Kidney (tissue), 14 donors: ENCODE measurements around the gene DUT. TPM values are rescaled to one million over a fixed set of nuclear protein-coding genes. Genes with fewer than 3 reads are reported as not detected.
A peak's percentile ranks its signal among the peaks of the same experiment; 100 is the strongest.

ENCODE experiments used
- DNase-seq, 5 donors: peaks; one replicate each; pipeline ENCODE4 v3.0.0-alpha.2; 2013 to 2020
- FAIRE-seq: peaks from 2 replicates; lab custom pipeline; 2012; peaks lifted over from hg19 to GRCh38; lab: Jason Lieb, UNC
- H3K27ac ChIP-seq, 2 donors: one replicate each; pipeline ENCODE4 v1.7.0; 2013; ENCODE audit warnings: low read depth in 2 of 2, low read length in 2 of 2, inconsistent platforms in 1 of 2
- H3K27me3 ChIP-seq: one replicate; pipeline ENCODE4 v1.7.1; 2013; ENCODE audit warnings: low read length, inconsistent platforms; ENCODE audit not compliant: control insufficient read depth, insufficient read depth
- H3K36me3 ChIP-seq, 3 donors: one replicate each; pipeline versions ENCODE4 v1.7.0 to v1.7.1; 2013; ENCODE audit warnings: low read length in 3 of 3, control low read depth in 1 of 3, inconsistent platforms in 1 of 3; ENCODE audit not compliant: insufficient read depth in 3 of 3, control insufficient read depth in 2 of 3
- H3K4me1 ChIP-seq, 3 donors: one replicate each; pipeline versions ENCODE4 v1.7.0 to v1.7.1; 2013; ENCODE audit warnings: low read length in 3 of 3, inconsistent platforms in 1 of 3, low read depth in 1 of 3; ENCODE audit not compliant: control insufficient read depth in 2 of 3, insufficient read depth in 2 of 3
- H3K4me3 ChIP-seq, 3 donors: one replicate each; pipeline versions ENCODE4 v1.7.0 to v1.8.1; 2013; ENCODE audit warnings: low read length in 3 of 3, control low read depth in 1 of 3, inconsistent platforms in 1 of 3
- H3K9ac ChIP-seq, 3 donors: one replicate each; pipeline versions ENCODE4 v1.7.0 to v1.7.1; 2013; ENCODE audit warnings: low read length in 3 of 3, control low read depth in 1 of 3, inconsistent platforms in 1 of 3
- H3K9me3 ChIP-seq, 3 donors: one replicate each; pipeline versions ENCODE4 v1.7.0 to v1.7.1; 2013; ENCODE audit warnings: low read length in 3 of 3, control low read depth in 1 of 3, inconsistent platforms in 1 of 3; ENCODE audit not compliant: control insufficient read depth in 2 of 3, insufficient read depth in 1 of 3
- CTCF ChIP-seq: IDR thresholded peaks from 3 replicates; pipeline ENCODE4 v1.5.1; 2012; ENCODE audit warnings: mild to moderate bottlenecking, moderate library complexity, borderline replicate concordance; ENCODE audit not compliant: insufficient read depth; ENCODE audit errors: extremely low read depth
- intact Hi-C: fragments of 100-400 bp; cut with DNase I; formaldehyde crosslinking; loops from one replicate; pipeline ENCODE4 v1.11.1; 2022
- polyA plus RNA-seq: library from polyadenylated mRNA; stranded (reverse); fragments of 350-450 nt; fragmentation: Illumina TruSeq; extraction: RNeasy Lipid Tissue Mini Kit (QIAGEN cat#74804); gene quantifications from one replicate; pipeline ENCODE4 v1.2.3, GENCODE V29; 2014; ENCODE audit warnings: low read depth, low replicate concordance; ENCODE audit not compliant: insufficient read depth
- total RNA-seq: library from RNA; stranded (reverse); fragmentation: NEBNext Ultra II Directional; extraction: Animal tissue kit (Norgen Biotek cat#: 25700); gene quantifications from one replicate; pipeline ENCODE4 v1.2.1, GENCODE V29; 2021
- donor health status: control.
- donor health status: control.
- donor health status: control.
- donor health status: control.
- donor health status: control.
- donor health status: DM: yes; HTN: yes; CAD: no.
- donor health status: Normal renal cell carcinoma (clear cell type).

Gene DUT
- total and polyA plus RNA-seq, 2 donors from 2014 or later, result 85.6 to 95.5 TPM

- intact Hi-C loops, result no loop called here
- Histone ChIP-seq H3K9me3 (no peaks in the 10 kb centered on the region), H3K9ac (no peak overlapping the region), H3K27me3 (no peaks in the 10 kb centered on the region), H3K27ac (no peak overlapping the region), H3K36me3 (no peaks in the 10 kb centered on the region), H3K4me3 (no peak overlapping the region), H3K4me1 (no peaks in the 10 kb centered on the region)
- no peak for DNase-seq
- TF ChIP-seq CTCF, result no peak
- no peak for FAIRE-seq
Observed at GRCh38 chr15:48360841-48361240, 29.6 kb downstream of the DUT start.

GRCh38 chr15:48361685-48362084, 30.5 kb downstream of the DUT start:
- Histone ChIP-seq H3K27ac (no peak overlapping the region), H3K4me1 (no peaks in the 10 kb centered on the region), H3K27me3 (no peaks in the 10 kb centered on the region), H3K9me3 (no peaks in the 10 kb centered on the region), H3K36me3 (no peaks in the 10 kb centered on the region), H3K4me3 (no peak overlapping the region), H3K9ac (no peak overlapping the region)
- intact Hi-C loops, result no loop called here
- FAIRE-seq (no peak), DNase-seq (no peak)
- TF ChIP-seq CTCF, result no peak

- Histone ChIP-seq H3K4me3 (no peak overlapping the region), H3K9ac (no peak overlapping the region), H3K9me3 (no peaks in the 10 kb centered on the region), H3K27me3 (no peaks in the 10 kb centered on the region), H3K4me1 (no peaks in the 10 kb centered on the region), H3K36me3 (no peaks in the 10 kb centered on the region), H3K27ac (no peak overlapping the region)
- no peak for TF ChIP-seq CTCF
- DNase-seq, result no peak
- FAIRE-seq, result no peak
- intact Hi-C loops, result no loop called here
Observed at GRCh38 chr15:48363474-48363873, 32.2 kb downstream of the DUT start.

- H3K36me3 ChIP-seq, result no peaks in the 10 kb centered on the region
- H3K9me3 ChIP-seq, result no peaks in the 10 kb centered on the region
- no peaks in the 10 kb centered on the region for H3K27me3 ChIP-seq
- no peak overlapping the region for H3K27ac ChIP-seq
- TF ChIP-seq CTCF, result no peak
- FAIRE-seq (peak; percentile 87), DNase-seq (no peak)
- H3K4me1 ChIP-seq, result no peaks in the 10 kb centered on the region
- H3K4me3 ChIP-seq, result no peak overlapping the region
- H3K9ac ChIP-seq, result no peak overlapping the region
- intact Hi-C loops, result no loop called here
Observed at GRCh38 chr15:48365575-48365974, 34.3 kb downstream of the DUT start.
